GM18505 (cell line): ENCODE results near the gene PHTF2.

Experiments used
- ATAC-seq: cut with Tn5 transposase; IDR thresholded peaks from one replicate; pipeline ENCODE4 v1.9.1; 2021; ENCODE audit not compliant: unreplicated experiment
- POLR2A ChIP-seq: IDR thresholded peaks from 4 replicates; pipeline ENCODE4 v1.6.1; 2011; ENCODE audit warnings: borderline replicate concordance; ENCODE audit not compliant: insufficient read depth, insufficient read length; ENCODE audit errors: extremely low read depth

PHTF2 gene

GRCh38 chr7:78002715-78003114 is 204.1 kb downstream of the PHTF2 start:
- TF ChIP-seq POLR2A = no peak
- no peak for ATAC-seq

- no peak for TF ChIP-seq POLR2A
- no peak for ATAC-seq
Measured at GRCh38 chr7:78006063-78006755, 207.6 kb downstream of the PHTF2 start.
